H1 (cell line): ENCODE data around the gene TBC1D20. TPM values are rescaled to one million over a fixed set of nuclear protein-coding genes. Genes with fewer than 3 reads are reported as not detected.

Experiments used
- ASH2L ChIP-seq: fragments of 200-600, 300-600 bp; sonication (generic); IDR thresholded peaks from one replicate; pipeline ENCODE4 v1.7.1; 2017; ENCODE audit warnings: low read length
- CBX5 ChIP-seq: fragments of 300-800, 300-1000 bp; sonication (generic); IDR thresholded peaks from 2 replicates; pipeline ENCODE4 v1.7.1; 2016; ENCODE audit warnings: antibody characterized with exemption, low read length, low read depth
- CTCF ChIP-seq, 3 experiments: IDR thresholded peaks; 1 replicate in 2 of 3; 2 replicates in 1 of 3; pipeline versions ENCODE4 v1.5.1 to v1.6.1; 2011; ENCODE audit warnings: low read length in 3 of 3, mild to moderate bottlenecking in 3 of 3, inconsistent platforms in 2 of 3, low read depth in 1 of 3, moderate library complexity in 1 of 3; ENCODE audit not compliant: insufficient read depth in 1 of 3; ENCODE audit errors: control extremely low read depth in 1 of 3
- POLR2A ChIP-seq, 2 experiments: IDR thresholded peaks; 1 replicate in 1 of 2; 2 replicates in 1 of 2; pipeline ENCODE4 v1.6.1; 2011; ENCODE audit warnings: low read depth in 2 of 2, low read length in 2 of 2, mild to moderate bottlenecking in 2 of 2; ENCODE audit errors: control extremely low read depth in 1 of 2
- SP2 ChIP-seq: IDR thresholded peaks from 2 replicates; pipeline ENCODE4 v1.6.1; 2012; ENCODE audit warnings: mild to moderate bottlenecking, low read length, inconsistent platforms
- YY1 ChIP-seq: IDR thresholded peaks from 2 replicates; pipeline ENCODE4 v1.6.1; 2011; ENCODE audit warnings: low read depth, mild to moderate bottlenecking, low read length
- polyA plus RNA-seq, 7 experiments: library from polyadenylated mRNA; depleted of rRNA in 3 of 7; stranded (reverse) in 5 of 7; unstranded in 2 of 7; fragments of >200 nt in 5 of 7; fragments of 200-250 nt in 2 of 7; gene quantifications; 1 replicate in 5 of 7; 2 replicates in 1 of 7; 4 replicates in 1 of 7; pipeline versions ENCODE4 v1.2.1 to v1.2.3, GENCODE V29; 2011 to 2013; ENCODE audit warnings: missing spikeins in 2 of 7, mixed read lengths in 2 of 7
- total RNA-seq: library from RNA; stranded (reverse); fragmentation: NEBNext Ultra II Directional; extraction: Animal tissue kit (Norgen Biotek cat#: 25700); gene quantifications from 2 replicates; pipeline ENCODE4 v1.2.1, GENCODE V29; 2021
- TF ChIP-seq, protein P1 (sequence below): IDR thresholded peaks from 2 replicates; pipeline ENCODE4 v1.6.1; 2011; ENCODE audit warnings: low read length, improper control_type of control experiment

Gene TBC1D20
- total and polyA plus RNA-seq, 2 of the 8 experiments (the other 6 are each of a cell fraction or from before 2014, with no cell fraction given): 14.5 to 17.1 TPM

GRCh38 chr20:428658-429200 lies 33.6 kb downstream of the TBC1D20 start (continued):
- TF ChIP-seq CTCF (IDR thresholded peaks at IDR 0.05; ENCODE audit: control extremely low read depth in 1 of 3, insufficient read depth in 1 of 3, low read depth in 1 of 3, low read length in 3 of 3) (peak; percentile 27 to 62 (median 50); a peak in 3 of 4 replicates), ASH2L (no peak), POLR2A (IDR thresholded peaks at IDR 0.05; ENCODE audit: control extremely low read depth in 1 of 2, low read depth in 2 of 2, low read length in 2 of 2) (no peak), CBX5 (no peak), YY1 (no peak), SP2 (no peak)
- TF ChIP-seq, protein P1, sequence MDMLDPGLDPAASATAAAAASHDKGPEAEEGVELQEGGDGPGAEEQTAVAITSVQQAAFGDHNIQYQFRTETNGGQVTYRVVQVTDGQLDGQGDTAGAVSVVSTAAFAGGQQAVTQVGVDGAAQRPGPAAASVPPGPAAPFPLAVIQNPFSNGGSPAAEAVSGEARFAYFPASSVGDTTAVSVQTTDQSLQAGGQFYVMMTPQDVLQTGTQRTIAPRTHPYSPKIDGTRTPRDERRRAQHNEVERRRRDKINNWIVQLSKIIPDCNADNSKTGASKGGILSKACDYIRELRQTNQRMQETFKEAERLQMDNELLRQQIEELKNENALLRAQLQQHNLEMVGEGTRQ: no peak
